ENCODE measurements around the gene RNF181. TPM values are rescaled to one million over a fixed set of nuclear protein-coding genes. Genes with fewer than 3 reads are reported as not detected.
A peak's percentile ranks its signal among the peaks of the same experiment; 100 is the strongest.

RNF181 gene
- total and polyA plus RNA-seq, 2 experiments from 2014 or later = 178 to 308 TPM

DNA sequence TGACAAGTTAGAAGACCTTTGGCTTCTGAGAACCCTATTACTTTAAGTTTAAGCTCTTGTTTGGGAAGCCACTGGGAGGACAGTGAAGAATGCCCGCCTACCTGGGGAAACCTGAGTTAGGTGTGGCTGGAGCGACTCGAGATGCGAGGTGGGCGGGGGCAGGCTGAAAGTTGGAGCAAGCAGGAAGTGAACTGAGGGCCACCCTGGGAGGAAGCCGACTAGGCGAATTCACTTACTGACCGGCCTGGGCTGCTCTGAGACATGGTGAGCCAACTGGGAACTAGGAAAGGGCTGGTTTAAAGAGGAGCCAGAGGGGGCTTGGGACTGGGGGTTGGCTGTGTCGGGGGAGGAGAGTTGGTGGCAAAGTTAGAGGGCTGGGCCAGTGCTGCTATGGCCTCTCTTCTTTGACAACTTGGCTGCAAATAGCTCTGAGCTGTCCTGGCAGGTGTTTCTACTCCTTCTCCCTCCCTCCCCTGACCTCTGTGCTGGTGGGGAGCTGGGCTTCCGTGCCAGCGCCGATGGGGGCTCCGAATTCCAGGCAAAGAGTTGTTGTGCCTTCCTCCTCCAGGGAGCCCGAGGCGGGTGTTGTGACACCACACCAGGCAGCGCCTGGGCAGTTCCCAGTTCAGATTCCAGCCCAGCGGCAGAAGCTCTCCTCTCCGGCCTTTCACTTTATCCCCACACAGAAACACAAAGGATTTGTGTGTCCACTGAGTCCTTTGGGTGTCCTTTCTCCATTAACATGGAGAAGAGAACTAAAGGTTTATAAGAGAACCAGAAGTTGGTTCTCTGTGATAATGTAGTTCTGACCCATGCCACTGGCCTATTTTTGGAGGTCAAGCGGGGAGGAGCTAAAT, 17.9 kb upstream of the RNF181 start, which contains the start of gene VAMP8:
Gene VAMP8, plus strand, starts transcription at position 201 of the 857 bp plus-strand sequence. Its CDS starts 61 bp downstream, at position 262.
- Histone ChIP-seq H3K27me3 (replicated peaks; ENCODE audit: insufficient read depth) (no peaks in the 10 kb centered on the region), H3K4me3 (no peak within 1 kb of the TSS), H3K27ac (no peak within 1 kb of the TSS), H3K9ac (no peak within 1 kb of the TSS), H3K9me3 (ENCODE audit: low read depth) (no peaks in the 10 kb centered on the region), H3K4me2 (ENCODE audit: unreplicated experiment) (no peak within 1 kb of the TSS), H3K4me1 (ENCODE audit: insufficient read depth) (no peaks in the 10 kb centered on the region), H3K79me2 (ENCODE audit: insufficient read depth) (no peaks in the 10 kb centered on the region), H3F3A (ENCODE audit: insufficient read depth) (no peaks in the 10 kb centered on the region), H2AFZ (0 out of 2 replicates have a peak within 1 kb of the TSS, but pooled peaks have one; percentile 10), H3K36me3 (ENCODE audit: low read depth) (no peaks in the 10 kb centered on the region), H4K20me1 (ENCODE audit: insufficient read depth) (no peaks in the 10 kb centered on the region), H3K9me2 (ENCODE audit: insufficient read depth) (no peaks in the 10 kb centered on the region)
- no peak for TF ChIP-seq EZH2phosphoT487 (IDR thresholded peaks at IDR 0.05; ENCODE audit: insufficient read depth, low read depth)
- no peak for TF ChIP-seq EZH2 (IDR thresholded peaks at IDR 0.05; ENCODE audit: insufficient read depth, poor library complexity, severe bottlenecking)
- WGBS, 2 experiments (ENCODE audit: low coverage in 1 of 2, low lambda C conversion rate in 2 of 2, missing lambda C conversion rate in 2 of 2) = 59 to 65% methylated on average over 19 of the region's 19 CpGs
- in situ Hi-C loops (cut with MboI) = no loop called here
- DNase-seq = no peak

DNA sequence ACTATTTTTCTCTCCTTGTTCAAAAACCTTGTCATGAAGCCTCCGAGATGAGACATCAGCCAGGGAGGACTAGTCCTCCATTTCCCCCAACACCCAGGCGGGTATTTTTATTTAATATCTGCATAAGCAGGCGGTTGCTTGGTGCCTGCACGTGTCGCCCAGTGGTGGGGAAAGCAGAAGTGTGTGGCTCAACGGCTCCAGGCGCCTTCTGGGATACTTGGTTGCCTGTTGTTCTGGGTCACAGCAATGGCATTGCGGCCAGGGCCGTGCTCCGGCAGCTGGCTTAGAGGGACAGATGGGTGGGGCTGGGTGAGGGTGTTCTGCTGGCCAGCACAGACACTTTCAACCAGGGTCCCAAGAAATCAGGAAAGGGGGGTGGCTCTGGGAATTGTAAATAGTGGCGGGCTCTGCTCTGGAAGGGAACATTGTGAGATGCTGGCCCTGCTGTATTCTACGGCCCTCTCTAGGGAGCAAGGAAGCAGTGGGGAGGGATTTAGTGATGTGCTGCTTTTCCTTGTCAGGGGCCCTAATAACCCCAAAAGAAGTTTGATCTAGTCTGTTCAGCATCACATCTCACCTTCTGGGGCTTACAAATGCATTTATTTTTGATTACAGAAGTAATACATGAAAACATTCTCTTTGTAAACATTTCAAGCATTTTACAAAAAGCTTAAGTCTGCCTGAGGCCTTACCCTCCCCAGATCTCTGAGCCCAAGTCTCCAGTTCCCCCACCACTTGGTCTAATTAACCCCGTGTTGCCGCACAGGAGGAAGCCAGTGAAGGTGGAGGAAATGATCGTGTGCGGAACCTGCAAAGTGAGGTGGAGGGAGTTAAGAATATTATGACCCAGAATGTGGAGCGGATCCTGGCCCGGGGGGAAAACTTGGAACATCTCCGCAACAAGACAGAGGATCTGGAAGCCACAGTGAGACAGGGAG, 17.0 kb upstream of the RNF181 start:
- Histone ChIP-seq H2AFZ (no peak overlapping the region), H3K79me2 (ENCODE audit: insufficient read depth) (no peaks in the 10 kb centered on the region), H3K27me3 (replicated peaks; ENCODE audit: insufficient read depth) (no peaks in the 10 kb centered on the region), H3K9me3 (ENCODE audit: low read depth) (no peaks in the 10 kb centered on the region), H3K36me3 (ENCODE audit: low read depth) (no peaks in the 10 kb centered on the region), H3K4me2 (ENCODE audit: unreplicated experiment) (no peak overlapping the region), H3F3A (ENCODE audit: insufficient read depth) (no peaks in the 10 kb centered on the region), H3K9me2 (ENCODE audit: insufficient read depth) (no peaks in the 10 kb centered on the region), H3K27ac (no peak overlapping the region), H4K20me1 (ENCODE audit: insufficient read depth) (no peaks in the 10 kb centered on the region), H3K9ac (no peak overlapping the region), H3K4me1 (ENCODE audit: insufficient read depth) (no peaks in the 10 kb centered on the region), H3K4me3 (no peak overlapping the region)
- in situ Hi-C loops (cut with MboI) = no loop called here
- no peak for DNase-seq
- WGBS, 2 experiments (ENCODE audit: low coverage in 1 of 2, low lambda C conversion rate in 2 of 2, missing lambda C conversion rate in 2 of 2) = 71 to 73% methylated on average over 19 of the region's 19 CpGs
- TF ChIP-seq EZH2phosphoT487 (IDR thresholded peaks at IDR 0.05; ENCODE audit: insufficient read depth, low read depth) (no peak), EZH2 (IDR thresholded peaks at IDR 0.05; ENCODE audit: insufficient read depth, poor library complexity, severe bottlenecking) (no peak)

DNA sequence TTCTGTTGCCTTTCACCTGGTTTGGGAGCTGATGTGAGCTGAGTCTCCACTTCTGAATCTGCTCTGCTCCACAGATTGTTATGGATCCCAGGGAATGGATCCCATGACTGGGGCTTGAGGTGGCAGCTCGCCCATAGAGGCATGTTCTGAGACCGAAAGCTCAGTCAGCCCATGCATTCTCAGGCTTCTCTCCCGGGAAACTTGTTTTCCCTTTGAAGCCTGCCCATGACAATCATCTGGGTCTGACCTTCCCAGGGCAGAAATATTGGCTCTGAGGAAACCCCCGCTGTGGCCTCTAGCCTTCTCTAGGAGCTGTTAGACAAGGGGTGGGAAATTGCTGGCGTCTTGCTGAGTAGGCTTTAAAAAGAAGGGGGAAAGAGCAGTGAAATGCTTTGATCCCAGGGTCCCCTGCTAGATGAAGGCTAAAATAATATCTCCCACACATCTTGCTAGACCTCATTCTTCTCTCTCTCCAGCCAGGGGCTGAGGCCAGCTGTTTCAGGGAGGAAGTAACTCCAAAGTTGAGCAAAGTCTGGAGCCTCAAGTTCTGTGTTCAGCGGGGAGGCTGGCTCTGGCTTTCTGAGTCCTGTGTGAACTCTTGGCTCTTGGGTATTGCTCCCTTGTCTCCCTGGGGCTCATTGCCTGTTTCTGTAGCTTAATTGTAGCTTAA, 16.1 kb upstream of the RNF181 start:
- Histone ChIP-seq H3K9me2 (ENCODE audit: insufficient read depth) (no peaks in the 10 kb centered on the region), H3K27me3 (replicated peaks; ENCODE audit: insufficient read depth) (no peaks in the 10 kb centered on the region), H3K4me2 (ENCODE audit: unreplicated experiment) (no peak overlapping the region), H3K4me1 (ENCODE audit: insufficient read depth) (no peaks in the 10 kb centered on the region), H3K27ac (no peak overlapping the region), H3K9ac (no peak overlapping the region), H3K79me2 (ENCODE audit: insufficient read depth) (no peaks in the 10 kb centered on the region), H2AFZ (no peak overlapping the region), H4K20me1 (ENCODE audit: insufficient read depth) (no peaks in the 10 kb centered on the region), H3K36me3 (ENCODE audit: low read depth) (no peaks in the 10 kb centered on the region), H3K4me3 (no peak overlapping the region), H3F3A (ENCODE audit: insufficient read depth) (no peaks in the 10 kb centered on the region), H3K9me3 (ENCODE audit: low read depth) (no peaks in the 10 kb centered on the region)
- 72 to 73% methylated on average over 6 of the region's 6 CpGs for WGBS, 2 experiments (ENCODE audit: low coverage in 1 of 2, low lambda C conversion rate in 2 of 2, missing lambda C conversion rate in 2 of 2)
- no peak for DNase-seq
- in situ Hi-C loops (cut with MboI) = no loop called here
- TF ChIP-seq EZH2phosphoT487 (IDR thresholded peaks at IDR 0.05; ENCODE audit: insufficient read depth, low read depth) = no peak
- no peak for TF ChIP-seq EZH2 (IDR thresholded peaks at IDR 0.05; ENCODE audit: insufficient read depth, poor library complexity, severe bottlenecking)

GRCh38 chr2:85580206-85580605, 15.3 kb upstream of the RNF181 start:
- Histone ChIP-seq H3K4me2 (ENCODE audit: unreplicated experiment) (no peak overlapping the region), H2AFZ (no peak overlapping the region), H3K36me3 (ENCODE audit: low read depth) (no peaks in the 10 kb centered on the region), H3F3A (ENCODE audit: insufficient read depth) (0 out of 2 replicates have a peak, but pooled peaks cover 6% of the 10 kb centered on the region), H3K4me3 (no peak overlapping the region), H3K9ac (no peak overlapping the region), H3K79me2 (ENCODE audit: insufficient read depth) (no peaks in the 10 kb centered on the region), H4K20me1 (ENCODE audit: insufficient read depth) (no peaks in the 10 kb centered on the region), H3K9me2 (ENCODE audit: insufficient read depth) (no peaks in the 10 kb centered on the region), H3K27me3 (replicated peaks; ENCODE audit: insufficient read depth) (no peaks in the 10 kb centered on the region), H3K9me3 (ENCODE audit: low read depth) (no peaks in the 10 kb centered on the region), H3K27ac (no peak overlapping the region), H3K4me1 (ENCODE audit: insufficient read depth) (peaks cover 6% of the 10 kb centered on the region)
- in situ Hi-C loops (cut with MboI) = no loop called here
- no peak for TF ChIP-seq EZH2phosphoT487 (IDR thresholded peaks at IDR 0.05; ENCODE audit: insufficient read depth, low read depth)
- no peak for TF ChIP-seq EZH2 (IDR thresholded peaks at IDR 0.05; ENCODE audit: insufficient read depth, poor library complexity, severe bottlenecking)
- no peak for DNase-seq
- 66 to 67% methylated on average over 3 of the region's 3 CpGs for WGBS, 2 experiments (ENCODE audit: low coverage in 1 of 2, low lambda C conversion rate in 2 of 2, missing lambda C conversion rate in 2 of 2)

Data from GM23248 (cell line).